Measurements from ENCODE around the gene MED15.

DNA sequence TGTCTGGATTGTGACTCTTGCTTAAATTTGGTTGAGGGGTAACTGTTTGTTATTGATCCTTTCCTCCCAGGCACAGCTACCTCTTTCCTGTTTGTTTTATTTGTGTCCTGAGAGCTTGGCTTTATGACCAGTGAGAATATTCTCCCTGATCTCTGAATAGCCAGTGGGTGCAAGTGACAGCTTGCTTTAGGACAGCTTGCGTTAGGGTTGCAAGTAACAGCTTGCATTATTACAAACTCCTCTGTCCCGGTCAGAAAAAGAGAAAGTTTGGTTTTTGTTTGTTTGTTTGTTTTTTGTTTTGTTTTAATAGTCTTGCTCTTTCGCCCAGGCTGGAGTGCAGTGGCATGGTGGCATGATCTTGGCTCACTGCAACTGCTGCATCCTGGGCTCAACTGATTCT is 8.5 kb upstream of the MED15 start:
- TF ChIP-seq TAF1 (IDR thresholded peaks at IDR 0.05; ENCODE audit: low read depth, low read length): no peak
- no peak for TF ChIP-seq POLR2AphosphoS5 (IDR thresholded peaks at IDR 0.05; ENCODE audit: low read depth, low read length)
- no peak for TF ChIP-seq POLR2A (IDR thresholded peaks at IDR 0.05; ENCODE audit: low read depth, low read length)
